Muscle of leg (tissue), 11 donors: Measurements from ENCODE around the gene CLMN. TPM values are rescaled to one million over a fixed set of nuclear protein-coding genes. Genes with fewer than 3 reads are reported as not detected.
"Not testable (repeated sequence)": the region's sequence is repeated elsewhere in the genome, so short reads cannot be mapped to it uniquely, and the experiment has no call there.

Experiments
- DNase-seq: peaks from one replicate; pipeline ENCODE4 v3.0.0; 2013
- H3K27ac ChIP-seq: one replicate; pipeline ENCODE4 v1.5.1; 2013; ENCODE audit warnings: mild to moderate bottlenecking, low read length, control low read depth
- H3K27me3 ChIP-seq: one replicate; pipeline ENCODE4 v1.6.1; 2013; ENCODE audit warnings: low read length; ENCODE audit not compliant: control insufficient read depth, insufficient read depth
- H3K36me3 ChIP-seq: one replicate; pipeline ENCODE4 v1.6.1; 2013; ENCODE audit warnings: low read length; ENCODE audit not compliant: control insufficient read depth, insufficient read depth
- H3K4me1 ChIP-seq: one replicate; pipeline ENCODE4 v1.6.1; 2013; ENCODE audit warnings: low read length; ENCODE audit not compliant: control insufficient read depth, insufficient read depth
- H3K4me3 ChIP-seq: one replicate; pipeline ENCODE4 v1.5.1; 2013; ENCODE audit warnings: low read length, control low read depth
- H3K9me3 ChIP-seq: replicated peaks from 2 replicates; pipeline ENCODE4 v1.6.1; 2013; ENCODE audit warnings: low read depth, low read length; ENCODE audit not compliant: control insufficient read depth
- WGBS: methylation state at CpG from one replicate; pipeline ENCODE4 v1.1.5; 2013; ENCODE audit warnings: missing lambda C conversion rate; ENCODE audit not compliant: insufficient coverage; 5-methylcytosine and 5-hydroxymethylcytosine counted together
- polyA plus RNA-seq, 8 donors: library from polyadenylated mRNA; unstranded; fragments of 120-200 nt; gene quantifications; one replicate each; pipeline versions ENCODE4 v1.2.1 to v1.2.3, GENCODE V29; 2013; ENCODE audit warnings: inconsistent platforms in 1 of 8, low replicate concordance in 1 of 8; ENCODE audit not compliant: insufficient read length in 8 of 8, insufficient read depth in 1 of 8
- total RNA-seq: library from RNA; stranded (reverse); fragments of 120-200 nt; gene quantifications from one replicate; pipeline ENCODE4 v1.2.4, GENCODE V29; 2013

Gene CLMN
- total and polyA plus RNA-seq, 9 donors, result 2.1 to 4.0 (median 2.8) TPM

DNA sequence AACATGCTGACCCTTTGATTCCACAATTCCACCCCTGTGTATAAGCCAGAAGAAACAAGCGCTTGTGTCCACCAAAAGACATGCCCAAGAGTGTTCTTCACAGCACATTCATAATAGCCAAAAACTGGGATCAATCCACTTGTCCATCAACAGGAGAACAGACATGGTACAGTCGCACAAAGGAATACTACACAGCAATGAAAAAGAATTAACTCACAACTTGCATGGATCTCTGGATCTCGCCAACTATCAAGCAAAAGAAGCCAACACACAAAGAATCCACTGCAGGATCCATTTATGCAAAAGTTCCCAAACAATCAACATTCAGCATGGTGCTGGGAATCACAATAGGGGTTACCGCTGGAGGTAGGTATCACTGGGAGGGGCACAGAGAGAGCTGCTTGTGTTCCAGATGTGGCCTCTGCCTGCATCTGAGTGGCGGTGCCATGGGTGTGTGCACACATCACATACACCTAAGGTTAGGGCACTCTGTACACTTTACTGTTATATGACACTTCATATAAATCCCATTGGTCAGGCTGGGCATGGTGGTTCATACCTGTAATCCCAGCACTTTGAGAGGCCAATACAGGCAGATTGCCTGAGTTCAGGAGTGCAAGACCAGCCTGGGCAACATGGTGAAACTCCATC is 30.9 kb downstream of the CLMN start:
- Histone ChIP-seq H3K4me3 (no peak overlapping the region), H3K27ac (no peak overlapping the region)
- 92% methylated on average over 2 of the region's 5 CpGs for WGBS

DNA sequence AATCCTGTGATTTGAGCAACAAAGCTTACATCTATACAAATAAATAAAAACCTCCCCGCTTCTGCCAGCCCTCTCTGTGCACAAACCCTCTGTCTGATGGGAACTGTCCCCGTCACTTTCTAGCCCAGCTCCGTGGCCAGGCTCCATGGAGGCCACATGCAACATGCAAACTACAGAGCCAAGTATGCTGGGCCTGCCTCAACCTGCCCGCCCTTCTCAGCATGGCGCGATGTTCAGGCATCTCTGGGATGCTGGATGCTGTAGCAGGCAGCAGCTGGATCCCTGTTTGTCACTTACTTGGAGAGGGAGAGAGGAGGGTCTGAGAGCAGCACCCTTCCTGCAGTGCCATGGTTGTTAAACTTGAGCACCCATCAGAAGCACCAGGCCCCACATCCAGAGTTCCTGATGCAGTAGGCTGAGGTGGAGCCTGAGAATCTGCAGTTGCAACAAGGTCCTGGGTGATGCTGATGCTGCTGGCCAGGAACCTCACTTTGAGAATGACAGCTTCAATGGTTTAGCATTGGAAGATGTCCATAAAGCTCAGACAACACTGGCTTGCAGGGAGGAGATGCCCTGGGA is 32.4 kb downstream of the CLMN start:
- H3K27ac ChIP-seq, result no peak overlapping the region
- H3K36me3 ChIP-seq, result no peaks in the 10 kb centered on the region
- 71% methylated on average over 1 of the region's 6 CpGs for WGBS

More for the DNA sequence above, 30.9 kb downstream of the CLMN start:
- H3K9me3 ChIP-seq, result no peaks in the 10 kb centered on the region
- H3K36me3 ChIP-seq, result no peaks in the 10 kb centered on the region
- H3K27me3 ChIP-seq, result peaks cover 2% of the 10 kb centered on the region
- DNase-seq, result no peak
- H3K4me1 ChIP-seq, result peaks cover 25% of the 10 kb centered on the region

DNA sequence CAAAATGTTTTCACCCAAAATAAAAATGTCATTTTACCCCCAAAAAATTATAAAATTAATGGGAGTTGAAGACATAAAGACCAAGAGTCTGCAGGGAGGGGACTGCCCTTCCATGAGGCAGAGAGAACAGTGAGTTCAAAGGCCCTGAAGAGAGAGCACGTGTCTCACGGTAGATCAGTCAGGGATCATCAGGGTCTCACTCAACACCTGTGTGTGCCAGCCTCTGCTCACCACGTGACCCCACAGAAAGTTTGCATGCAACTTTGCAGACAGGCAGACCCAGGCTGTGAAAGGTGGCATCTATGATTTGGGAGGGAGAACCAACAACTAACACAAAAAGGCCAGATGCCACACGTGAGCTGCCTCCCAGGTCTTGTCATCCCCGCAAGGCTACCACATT is 33.1 kb downstream of the CLMN start:
- no peaks in the 10 kb centered on the region for H3K36me3 ChIP-seq
- H3K4me3 ChIP-seq, result no peak overlapping the region
- peaks cover 1% of the 10 kb centered on the region for H3K27me3 ChIP-seq
- H3K27ac ChIP-seq, result no peak overlapping the region
- DNase-seq, result no peak
- WGBS, result 73% methylated on average over 5 of the region's 5 CpGs
- H3K4me1 ChIP-seq, result peaks cover 16% of the 10 kb centered on the region
- no peaks in the 10 kb centered on the region for H3K9me3 ChIP-seq

More for the DNA sequence above, 32.4 kb downstream of the CLMN start:
- no peak overlapping the region for H3K4me3 ChIP-seq
- H3K27me3 ChIP-seq, result peaks cover 2% of the 10 kb centered on the region
- H3K9me3 ChIP-seq, result no peaks in the 10 kb centered on the region
- DNase-seq, result no peak
- peaks cover 20% of the 10 kb centered on the region for H3K4me1 ChIP-seq

DNA sequence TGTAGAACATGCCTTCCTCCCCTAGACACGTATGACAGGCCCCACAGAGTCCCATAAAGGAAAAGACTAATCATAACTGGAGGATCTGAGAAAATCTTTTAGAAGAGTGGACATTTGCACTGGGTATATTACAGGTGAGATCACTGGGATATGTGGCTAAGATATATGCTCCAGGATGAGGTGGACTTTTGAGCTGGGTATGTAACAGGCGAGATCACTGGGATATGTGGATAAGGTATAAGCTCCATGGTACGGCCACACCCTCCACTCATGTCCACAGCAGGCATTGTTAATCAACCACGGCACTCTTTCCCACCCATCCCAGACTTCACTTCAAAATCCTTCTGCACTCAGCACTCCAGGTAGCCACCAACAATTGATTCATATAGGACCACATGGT is 34.1 kb downstream of the CLMN start:
- H3K27ac ChIP-seq, result no peak overlapping the region
- DNase-seq, result no peak
- no peaks in the 10 kb centered on the region for H3K27me3 ChIP-seq
- WGBS, result 80% methylated on average over 1 of the region's 4 CpGs
- H3K36me3 ChIP-seq, result no peaks in the 10 kb centered on the region
- H3K4me3 ChIP-seq, result no peak overlapping the region
- H3K4me1 ChIP-seq, result peaks cover 6% of the 10 kb centered on the region
- no peaks in the 10 kb centered on the region for H3K9me3 ChIP-seq

DNA sequence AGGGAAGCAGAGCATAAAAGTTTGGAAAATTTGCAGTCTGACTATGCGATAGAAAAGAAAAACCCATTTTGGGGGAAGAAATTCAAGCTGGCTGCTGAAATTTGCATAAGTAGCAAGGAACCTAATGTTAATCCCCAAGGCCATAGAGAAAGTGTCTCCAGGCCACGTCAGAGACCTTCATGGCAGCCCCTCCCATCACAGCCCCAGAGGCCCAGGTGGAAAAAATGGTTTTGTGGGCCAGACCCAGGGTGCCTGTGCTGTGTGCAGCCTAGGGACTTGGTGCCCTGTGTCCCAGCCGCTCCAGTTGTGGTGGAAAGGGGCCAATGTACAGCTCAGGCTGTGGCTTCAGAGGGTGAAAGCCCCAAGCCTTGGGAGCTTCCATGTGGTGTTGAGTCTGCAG is 35.9 kb downstream of the CLMN start:
- H3K27me3 ChIP-seq, H3K4me3 ChIP-seq, H3K27ac ChIP-seq, H3K36me3 ChIP-seq, H3K9me3 ChIP-seq, DNase-seq, H3K4me1 ChIP-seq: not testable (repeated sequence)
- WGBS, result 91% methylated on average over 3 of the region's 3 CpGs

DNA sequence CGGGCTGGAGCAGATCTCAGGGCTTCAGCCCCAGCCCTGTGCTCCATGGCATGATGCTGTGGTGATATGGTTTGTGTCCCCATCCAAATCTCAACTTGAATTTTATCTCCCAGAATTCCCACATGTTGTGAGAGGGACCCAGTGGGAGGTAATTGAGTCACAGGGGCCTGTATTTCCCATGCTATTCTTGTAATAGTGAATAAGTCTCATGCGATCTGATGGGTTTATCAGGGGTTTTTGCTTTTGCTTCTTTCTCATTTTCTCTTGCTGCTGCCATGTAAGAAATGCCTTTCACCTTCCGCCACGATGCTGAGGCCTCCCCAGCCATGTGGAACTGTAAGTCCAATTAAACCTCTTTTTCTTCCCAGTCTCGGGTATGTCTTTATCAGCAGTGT is 36.7 kb downstream of the CLMN start:
- not testable (repeated sequence) for H3K27me3 ChIP-seq, DNase-seq, H3K4me3 ChIP-seq, H3K27ac ChIP-seq, H3K9me3 ChIP-seq, H3K4me1 ChIP-seq, H3K36me3 ChIP-seq
- 100% methylated on average over 1 of the region's 5 CpGs for WGBS

DNA sequence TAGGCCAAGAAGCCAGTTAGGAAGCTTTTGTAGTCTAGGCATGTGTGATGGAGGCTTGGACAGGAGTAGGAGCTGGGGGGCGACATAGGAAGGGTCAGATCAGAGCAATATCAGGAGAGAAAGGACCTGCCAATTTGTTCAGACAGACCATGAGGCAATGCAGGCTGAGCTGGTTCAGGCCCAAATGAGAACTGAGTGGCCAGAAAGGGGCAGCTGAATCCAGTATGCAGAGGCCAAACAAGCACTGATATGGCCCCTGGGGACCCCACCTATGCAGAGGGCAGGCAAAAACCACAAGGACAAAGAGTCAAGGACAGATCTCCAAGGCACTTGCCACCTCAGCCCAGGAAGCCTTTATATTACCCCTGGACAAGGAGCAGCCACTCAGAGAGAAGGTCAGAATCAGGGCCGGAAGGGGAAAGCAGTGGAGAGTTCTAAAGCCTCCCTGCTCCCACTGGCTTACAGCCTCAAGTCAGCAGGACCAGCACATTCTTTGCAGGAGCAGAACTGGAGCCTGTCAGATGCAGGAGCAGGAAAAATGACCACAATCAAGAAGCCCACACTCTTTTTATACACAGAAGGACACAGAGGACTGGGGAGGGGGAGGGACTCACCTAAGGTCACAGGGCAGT is 37.2 kb downstream of the CLMN start:
- no peaks in the 10 kb centered on the region for H3K27me3 ChIP-seq
- 100% methylated on average over 1 of the region's 2 CpGs for WGBS
- H3K4me1 ChIP-seq, result no peaks in the 10 kb centered on the region
- no peak for DNase-seq
- no peak overlapping the region for H3K27ac ChIP-seq
- H3K4me3 ChIP-seq, result no peak overlapping the region
- no peaks in the 10 kb centered on the region for H3K9me3 ChIP-seq
- H3K36me3 ChIP-seq, result no peaks in the 10 kb centered on the region

DNA sequence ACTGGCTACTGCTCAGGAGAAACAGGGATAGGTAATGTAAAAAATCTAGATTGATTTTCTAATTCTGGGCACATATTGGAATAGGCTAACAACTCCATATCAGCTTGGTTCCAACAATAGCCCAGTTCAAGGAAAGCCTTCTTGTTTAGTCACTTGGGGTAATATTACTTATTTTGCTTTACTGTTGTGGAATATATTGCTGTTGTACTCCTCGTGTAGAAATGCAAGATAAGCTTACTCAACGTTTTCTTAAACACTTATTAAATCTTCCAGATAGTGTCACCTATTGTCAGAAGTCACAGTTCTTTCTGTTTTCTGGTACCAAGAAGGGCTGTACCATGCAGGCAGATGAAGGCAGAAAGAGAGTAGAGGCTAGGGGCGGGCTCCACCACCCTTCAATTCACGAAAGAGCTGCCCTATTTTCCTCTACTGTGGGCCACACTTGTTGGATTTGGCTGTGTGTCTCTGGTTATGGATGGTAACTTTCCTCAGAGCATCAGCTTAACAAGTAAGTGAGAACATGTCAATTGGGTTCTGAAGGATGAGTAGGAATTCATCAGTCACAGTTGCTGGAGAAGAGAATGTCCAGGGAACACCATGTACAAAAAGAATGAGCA is 38.0 kb downstream of the CLMN start:
- no peak overlapping the region for H3K27ac ChIP-seq
- H3K9me3 ChIP-seq, result no peaks in the 10 kb centered on the region
- H3K4me1 ChIP-seq, result no peaks in the 10 kb centered on the region
- H3K27me3 ChIP-seq, result no peaks in the 10 kb centered on the region
- DNase-seq, result no peak
- no CpG with 5 or more reads among the region's 4 CpGs for WGBS
- no peaks in the 10 kb centered on the region for H3K36me3 ChIP-seq
- no peak overlapping the region for H3K4me3 ChIP-seq

DNA sequence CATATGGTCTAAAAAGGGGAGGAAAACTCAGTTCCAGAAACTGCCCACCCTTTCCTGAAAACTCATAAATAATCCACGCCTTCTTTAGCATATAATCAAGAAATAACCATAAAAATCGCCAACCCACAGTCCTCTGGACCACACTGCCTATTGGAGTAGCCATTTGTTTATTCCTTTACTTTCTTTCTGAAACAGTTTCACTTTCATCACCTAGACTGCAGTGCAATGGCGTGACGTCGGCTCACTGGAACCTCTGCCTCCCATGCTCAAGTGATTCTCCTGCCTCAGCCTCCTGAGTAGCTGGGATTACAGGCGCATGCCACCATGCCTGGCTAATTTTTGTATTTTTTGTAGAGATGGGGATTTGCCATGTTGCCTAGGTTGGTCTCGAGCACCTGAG is 44.2 kb downstream of the CLMN start:
- H3K9me3 ChIP-seq, result no peaks in the 10 kb centered on the region
- no peaks in the 10 kb centered on the region for H3K4me1 ChIP-seq
- no peak for DNase-seq
- H3K27me3 ChIP-seq, result no peaks in the 10 kb centered on the region
- no peak overlapping the region for H3K27ac ChIP-seq
- WGBS, result 86% methylated on average over 1 of the region's 7 CpGs
- H3K36me3 ChIP-seq, result no peaks in the 10 kb centered on the region
- no peak overlapping the region for H3K4me3 ChIP-seq

DNA sequence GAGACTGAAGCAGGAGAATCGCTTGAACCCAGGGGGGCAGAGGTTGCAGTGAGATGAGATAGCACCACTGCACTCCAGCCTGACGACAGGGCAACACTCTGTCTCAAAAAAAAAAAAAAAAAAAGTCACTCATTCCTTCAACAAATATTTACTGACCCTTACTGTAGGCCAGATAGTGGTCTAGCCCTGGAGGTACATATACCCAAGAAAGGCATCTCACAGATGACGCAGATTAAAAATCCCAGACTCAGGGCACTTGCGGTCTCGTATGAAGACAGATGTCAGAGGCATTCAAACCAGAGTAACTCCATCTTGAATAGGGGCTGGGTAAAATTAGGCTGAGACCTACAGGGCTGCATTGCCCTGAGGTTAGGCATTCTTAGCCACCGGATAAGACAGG is 44.8 kb downstream of the CLMN start:
- Histone ChIP-seq H3K27me3 (no peaks in the 10 kb centered on the region), H3K4me3 (no peak overlapping the region), H3K9me3 (no peaks in the 10 kb centered on the region), H3K27ac (no peak overlapping the region), H3K36me3 (no peaks in the 10 kb centered on the region), H3K4me1 (peaks cover under 1% of the 10 kb centered on the region)
- no peak for DNase-seq
- WGBS, result 100% methylated on average over 4 of the region's 6 CpGs
